Body of pancreas (tissue), 4 donors: ENCODE results near the gene CDC37. TPM values are rescaled to one million over a fixed set of nuclear protein-coding genes. Genes with fewer than 3 reads are reported as not detected.

ENCODE experiments used
- ATAC-seq: fragments of 150-250 bp; one replicate; pipeline ENCODE4 v1.9.1; 2016
- DNase-seq, 4 donors: peaks; one replicate each; pipeline ENCODE4 v3.0.0-alpha.2; 2019
- H3K27ac ChIP-seq, 4 donors: fragments of 200-600 bp; sonication (generic); 1 replicate in 3 of 4; 2 replicates in 1 of 4; pipeline versions ENCODE4 v1.5.1 to v1.6.1; 2016 to 2019; ENCODE audit warnings: mild to moderate bottlenecking in 1 of 4, mixed read lengths in 1 of 4, moderate library complexity in 1 of 4
- H3K27me3 ChIP-seq, 2 donors: fragments of 200-600 bp; sonication (generic); one replicate each; pipeline ENCODE4 v1.6.0; 2016; ENCODE audit warnings: mild to moderate bottlenecking in 1 of 2
- H3K36me3 ChIP-seq, 2 donors: fragments of 200-600 bp; sonication (generic); replicated peaks in 1 of 2; 2 replicates each; pipeline ENCODE4 v1.5.1; 2016; ENCODE audit warnings: low read depth in 2 of 2; ENCODE audit not compliant: insufficient read depth in 1 of 2
- H3K4me1 ChIP-seq: fragments of 200-600 bp; sonication (generic); one replicate; pipeline ENCODE4 v1.6.0; 2016
- H3K4me3 ChIP-seq, 2 donors: fragments of 200-600 bp; sonication (generic); 1 replicate in 1 of 2; 2 replicates in 1 of 2; pipeline ENCODE4 v1.5.1; 2016 to 2019
- H3K9me3 ChIP-seq, 3 donors: fragments of 200-600 bp; sonication (generic); 1 replicate in 2 of 3; 2 replicates in 1 of 3; pipeline ENCODE4 v1.5.1; 2016
- CTCF ChIP-seq, 7 experiments: fragments of 450-650 bp in 4 of 7; fragments of 200-600 bp in 3 of 7; sonication (generic) in 3 of 7; IDR thresholded peaks; one replicate each; pipeline ENCODE4 v1.5.1; 2016 to 2019; ENCODE audit warnings: antibody characterized with exemption in 7 of 7
- POLR2A ChIP-seq, 3 donors: fragments of 450-650 bp; IDR thresholded peaks; one replicate each; pipeline ENCODE4 v1.6.1; 2016; ENCODE audit warnings: antibody characterized with exemption in 3 of 3, mild to moderate bottlenecking in 2 of 3
- WGBS, 2 donors: methylation state at CpG; one replicate each; pipeline ENCODE4 v1.1.5; 2017; 5-methylcytosine and 5-hydroxymethylcytosine counted together
- intact Hi-C: fragments of 100-400 bp; cut with DNase I; formaldehyde crosslinking; loops from one replicate; pipeline ENCODE4 v1.15.1; 2023
- total RNA-seq, 2 donors: library from RNA; depleted of rRNA; stranded (reverse); fragments of >200 nt; gene quantifications; one replicate each; pipeline ENCODE4 v1.1.0, GENCODE V29; 2016

The CDC37 gene
- total RNA-seq, 2 donors from 2014 or later, result 89.7 to 122 TPM

- Histone ChIP-seq H3K9me3 (no peaks in the 10 kb centered on the region), H3K4me1 (peaks cover 29% of the 10 kb centered on the region), H3K27me3 (no peaks in the 10 kb centered on the region), H3K36me3 (peaks cover 0 to 9% of the 10 kb centered on the region in 2 donors), H3K27ac (no peak overlapping the region), H3K4me3 (no peak overlapping the region)
- intact Hi-C loops, result loop anchor here (10.0 kb wide), 1 partner anchor 464 kb away; the partner anchor contains the start of gene OLFM2
- ATAC-seq (no peak), DNase-seq (no peak)
- WGBS, 2 donors, result 72 to 88% methylated on average over 8 of the region's 9 CpGs
- TF ChIP-seq POLR2A (IDR thresholded peaks at IDR 0.05), result no peak
These were observed 4.5 kb downstream of the CDC37 start for GRCh38 chr19:10398819-10399218.

- intact Hi-C loops, result loop anchor here (10.0 kb wide), 1 partner anchor 461 kb away; the partner anchor contains the start of gene OLFM2
These were observed 7.4 kb downstream of the CDC37 start for GRCh38 chr19:10395917-10396316.

GRCh38 chr19:10395436-10395835 is 7.9 kb downstream of the CDC37 start:
- H3K36me3 ChIP-seq, result peaks cover 0 to 17% of the 10 kb centered on the region in 2 donors
- no peak overlapping the region for H3K4me3 ChIP-seq
- DNase-seq, result no peak
- WGBS, 2 donors, result 91 to 95% methylated on average over 20 to 26 of the region's 26 CpGs
- H3K27me3 ChIP-seq, result no peaks in the 10 kb centered on the region
- TF ChIP-seq POLR2A (IDR thresholded peaks at IDR 0.05), result no peak
- TF ChIP-seq CTCF (IDR thresholded peaks at IDR 0.05), result no peak
- H3K9me3 ChIP-seq, result no peaks in the 10 kb centered on the region
- intact Hi-C loops, result loop anchor here (10.0 kb wide), 1 partner anchor 461 kb away; the partner anchor contains the start of gene OLFM2
- ATAC-seq, result no peak
- H3K27ac ChIP-seq, result no peak overlapping the region
- peaks cover 6% of the 10 kb centered on the region for H3K4me1 ChIP-seq

More at GRCh38 chr19:10395917-10396316, 7.4 kb downstream of the CDC37 start:
- H3K27me3 ChIP-seq, result no peaks in the 10 kb centered on the region
- TF ChIP-seq POLR2A (IDR thresholded peaks at IDR 0.05), result no peak
- no peak for TF ChIP-seq CTCF (IDR thresholded peaks at IDR 0.05)
- H3K4me3 ChIP-seq, result no peak overlapping the region
- peaks cover 11% of the 10 kb centered on the region for H3K4me1 ChIP-seq
- DNase-seq, result no peak
- H3K27ac ChIP-seq, result no peak overlapping the region
- no peaks in the 10 kb centered on the region for H3K9me3 ChIP-seq
- ATAC-seq, result no peak
- H3K36me3 ChIP-seq, result peaks cover 0 to 16% of the 10 kb centered on the region in 2 donors
- 81 to 82% methylated on average over 21 to 23 of the region's 24 CpGs for WGBS, 2 donors

- no peaks in the 10 kb centered on the region for H3K27me3 ChIP-seq
- 91 to 94% methylated on average over 5 to 6 of the region's 12 CpGs for WGBS, 2 donors
- peaks cover 0 to 17% of the 10 kb centered on the region in 2 donors for H3K36me3 ChIP-seq
- no peak overlapping the region for H3K27ac ChIP-seq
- ATAC-seq (no peak), DNase-seq (no peak)
- H3K9me3 ChIP-seq, result no peaks in the 10 kb centered on the region
- H3K4me3 ChIP-seq, result no peak overlapping the region
- intact Hi-C loops, result loop anchor here (10.0 kb wide), 1 partner anchor 460 kb away; the partner anchor contains the start of gene OLFM2
- no peak for TF ChIP-seq CTCF (IDR thresholded peaks at IDR 0.05)
- no peak for TF ChIP-seq POLR2A (IDR thresholded peaks at IDR 0.05)
- peaks cover 2% of the 10 kb centered on the region for H3K4me1 ChIP-seq
These were observed 8.3 kb downstream of the CDC37 start for GRCh38 chr19:10395003-10395402.

GRCh38 chr19:10393137-10393536 is 10.2 kb downstream of the CDC37 start:
- Histone ChIP-seq H3K27me3 (no peaks in the 10 kb centered on the region), H3K4me1 (no peaks in the 10 kb centered on the region), H3K36me3 (peaks cover 0 to 17% of the 10 kb centered on the region in 2 donors), H3K27ac (no peak overlapping the region), H3K9me3 (no peaks in the 10 kb centered on the region), H3K4me3 (no peak overlapping the region)
- no peak for DNase-seq
- ATAC-seq, result no peak
- TF ChIP-seq POLR2A (IDR thresholded peaks at IDR 0.05) (no peak), CTCF (IDR thresholded peaks at IDR 0.05) (no peak)
- WGBS, 2 donors, result 85 to 99% methylated on average over 7 to 13 of the region's 24 CpGs
- intact Hi-C loops, result loop anchor here (5.0 to 10.0 kb wide), 2 partner anchors 136 to 458 kb away; partner anchors contain the start of gene OLFM2
